Stimulated activated CD8-positive, alpha-beta memory T cell treated with anti-CD3 and anti-CD28 coated beads, Interleukin-12 subunit alpha, Interleukin-12 subunit beta, amount 100 ng/mL, for 24 hours (primary cell): ENCODE results near the gene ASAH2B.

ENCODE experiments used
- DNase-seq: peaks from one replicate; pipeline ENCODE4 v3.0.0-alpha.2; 2020; ENCODE audit errors: extremely low read depth

ASAH2B gene

DNA sequence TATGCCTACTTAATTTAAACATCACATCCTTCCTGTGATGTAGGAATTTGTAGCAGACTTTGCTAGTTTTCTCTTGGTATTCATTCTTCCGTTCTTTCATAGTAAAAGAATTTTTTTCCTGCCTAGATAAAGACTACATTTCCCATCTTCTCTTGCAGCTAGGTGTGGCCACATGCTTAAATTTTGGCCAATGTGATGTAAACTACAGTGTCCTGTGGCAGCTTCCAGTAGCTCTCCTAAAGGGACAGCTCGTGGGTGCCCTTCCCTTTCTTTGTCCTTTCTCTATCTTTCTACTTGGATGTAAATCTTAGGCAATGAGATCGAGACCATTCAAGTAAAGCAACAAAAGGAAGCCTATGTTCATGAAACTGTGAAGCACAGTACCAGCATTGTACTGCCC lies 58.6 kb downstream of the ASAH2B start:
- no peak for DNase-seq

DNA sequence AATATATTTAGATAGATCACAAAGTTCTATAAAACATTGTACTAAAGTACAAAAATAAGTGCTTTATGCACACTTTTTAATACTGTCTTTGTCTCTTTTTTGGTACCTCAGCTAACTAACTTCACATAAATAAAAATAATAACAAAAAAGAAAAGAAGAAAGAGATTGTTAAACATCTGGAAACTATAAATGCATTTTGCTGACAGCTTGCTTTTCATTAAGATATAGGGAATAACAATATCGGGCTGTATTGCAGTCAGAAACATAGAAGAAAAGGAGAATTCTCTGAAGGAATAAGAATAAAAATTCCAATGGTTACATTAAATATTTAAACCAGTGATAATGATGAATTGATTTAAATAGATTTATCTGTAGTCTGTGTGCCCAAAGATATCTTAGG lies 59.9 kb downstream of the ASAH2B start:
- DNase-seq, result no peak

DNA sequence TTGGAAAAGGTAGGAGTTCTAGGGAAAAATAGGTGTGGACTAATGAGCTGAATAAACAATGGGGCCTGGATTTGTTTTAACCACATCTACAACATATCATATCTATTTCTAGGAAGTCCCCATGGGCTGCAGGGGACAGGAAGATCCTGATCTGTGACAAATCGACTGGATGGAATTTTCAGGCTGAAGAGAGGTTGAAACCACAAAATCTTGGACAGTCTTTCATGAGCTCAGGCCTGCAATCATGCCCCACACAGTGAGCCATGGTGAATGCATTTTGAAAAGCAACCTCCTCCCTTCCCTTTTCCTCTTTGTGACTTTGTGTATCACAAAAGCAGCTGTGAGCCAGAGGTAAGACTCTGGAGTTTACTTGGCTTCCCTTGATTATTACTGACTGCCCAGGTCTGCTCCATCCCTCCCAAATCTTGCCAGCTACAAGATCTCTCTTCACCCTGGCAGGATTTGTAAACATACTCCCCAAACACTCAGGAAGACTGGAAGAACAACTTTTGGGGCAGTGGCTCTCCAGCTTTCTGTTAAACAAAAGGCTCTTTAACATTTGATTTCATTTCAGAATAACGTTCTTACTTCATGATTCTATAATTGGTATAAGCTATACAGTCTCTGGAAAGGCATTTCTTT lies 66.4 kb downstream of the ASAH2B start:
- no peak for DNase-seq

DNA sequence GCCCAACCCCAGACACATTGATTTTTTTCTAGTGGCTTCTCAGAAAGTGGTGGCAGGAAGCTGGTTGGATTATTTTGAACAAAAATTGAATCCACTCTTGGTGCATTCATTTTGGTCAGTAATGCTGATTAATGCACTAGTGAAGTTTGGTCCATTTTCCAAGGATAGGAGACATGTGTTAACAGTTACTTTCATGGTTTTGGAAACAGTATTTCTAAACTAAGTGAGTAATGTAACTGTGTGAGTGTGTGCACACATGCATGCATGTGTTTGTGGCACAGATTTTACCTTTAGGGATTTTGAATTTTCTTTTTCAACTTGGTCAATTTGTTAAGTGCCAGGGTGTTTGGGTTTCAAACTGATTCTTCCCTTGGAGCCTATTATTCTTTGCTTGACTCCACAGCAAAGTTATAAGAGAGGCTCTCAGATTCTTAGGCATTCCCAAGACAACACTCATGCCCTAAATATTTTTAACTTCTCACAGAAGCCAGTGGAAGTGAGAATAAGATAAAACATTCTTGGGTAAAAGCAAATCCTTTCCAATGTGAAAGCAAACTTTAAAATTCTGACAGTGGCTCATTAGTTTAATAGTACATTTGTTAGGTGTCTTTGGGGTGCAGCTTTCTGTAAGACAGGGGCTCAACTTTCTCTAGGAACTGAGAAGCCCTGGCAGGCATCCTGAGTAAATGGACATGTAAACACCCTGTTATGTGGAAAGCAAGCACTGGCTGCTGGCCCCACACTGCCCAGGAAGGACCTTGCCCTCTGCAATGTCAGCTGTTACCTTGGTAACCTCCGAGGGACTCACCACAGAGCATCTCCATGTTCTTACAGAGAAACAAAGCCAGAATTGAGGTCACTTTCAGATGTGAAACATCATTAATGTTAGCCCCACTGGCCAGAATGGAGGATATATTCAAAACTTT lies 68.4 kb downstream of the ASAH2B start:
- no peak for DNase-seq
